ENCODE results near the gene HAUS8. TPM values are rescaled to one million over a fixed set of nuclear protein-coding genes. Genes with fewer than 3 reads are reported as not detected.

Gene HAUS8
- total and polyA plus RNA-seq, 2 of the 8 experiments (the other 6 are each of a cell fraction or from before 2014, with no cell fraction given), result 18.4 to 23.2 TPM

GRCh38 chr19:17077447-17078028 lies 2.3 kb upstream of the HAUS8 start:
- no peak overlapping the region for H4K8ac ChIP-seq (ENCODE audit: extremely low read depth, insufficient read depth, low read length)
- peaks cover 22 to 36% of the 10 kb centered on the region in 2 experiments for H4K20me1 ChIP-seq (replicated peaks in 1 of 2; ENCODE audit: control insufficient read depth in 1 of 2, insufficient read depth in 2 of 2, low read length in 2 of 2)
- no peak overlapping the region for H3K18ac ChIP-seq (ENCODE audit: extremely low read depth, low read length)
- peaks cover 4 to 82% of the 10 kb centered on the region in 2 experiments; a peak in 3 of 4 replicates for H3K79me2 ChIP-seq (ENCODE audit: control insufficient read depth in 1 of 2, insufficient read depth in 2 of 2, low read length in 2 of 2)
- H3K4ac ChIP-seq (replicated peaks; ENCODE audit: insufficient read length, low read depth, low read length), result no peak overlapping the region
- H3K4me3 ChIP-seq (ENCODE audit: extremely low read depth in 1 of 4, insufficient read depth in 2 of 4, low read depth in 3 of 4, low read length in 4 of 4), result peak overlapping the region in 1 of 4 experiments; percentile 87; a peak in 1 of 8 replicates
- no peak overlapping the region for H4K5ac ChIP-seq (ENCODE audit: insufficient read length, low read depth, low read length)
- peak overlapping the region in 1 of 2 experiments; percentile 79; a peak in 1 of 4 replicates for H3K4me2 ChIP-seq (ENCODE audit: insufficient read depth in 1 of 2, low read depth in 2 of 2, low read length in 2 of 2)
- H2AFZ ChIP-seq (ENCODE audit: low read length), result no peak overlapping the region
- ChIA-PET POLR2A (ENCODE audit: partially characterized antibody) (interaction anchor here (0.7 to 1.6 kb wide), 4 partner anchors 8 to 151 kb away, joined by 3 to 6 read pairs (median 4); no protein-coding TSS in a partner anchor), CTCF (ENCODE audit: partially characterized antibody) (interaction anchor here (0.9 to 2.4 kb wide), 4 partner anchors 9 to 91 kb away, joined by 3 to 7 read pairs (median 4); no protein-coding TSS in a partner anchor)
- peaks cover 35% of the 10 kb centered on the region for H3K79me1 ChIP-seq (ENCODE audit: low read depth, low read length)
- H3K14ac ChIP-seq (ENCODE audit: insufficient read length), result no peak overlapping the region
- peak overlapping the region; percentile 65; the same call in 1 of the 2 replicates for H2AK5ac ChIP-seq (ENCODE audit: low read depth, low read length)
- no peak overlapping the region; the same call in 1 of the 2 replicates for H2BK5ac ChIP-seq (ENCODE audit: low read depth, low read length)
- H3K23me2 ChIP-seq (ENCODE audit: low read depth, low read length), result peaks cover 17% of the 10 kb centered on the region
- H3K27ac ChIP-seq (ENCODE audit: low read depth, low read length), result no peak overlapping the region
- no peak overlapping the region for H3K56ac ChIP-seq (replicated peaks; ENCODE audit: insufficient read length, low read depth, low read length)
- FAIRE-seq (no peak), DNase-seq (ENCODE audit: low read depth in 1 of 2, low spot score in 2 of 2) (no peak)
- no peaks in the 10 kb centered on the region for H3K27me3 ChIP-seq (replicated peaks in 1 of 4; ENCODE audit: control insufficient read depth in 3 of 4, extremely low read depth in 1 of 4, insufficient read depth in 3 of 4, low read length in 3 of 4)
- H3K36me3 ChIP-seq (ENCODE audit: control insufficient read depth in 2 of 4, insufficient read depth in 4 of 4, low read length in 3 of 4), result peaks cover 0 to 5% (median 0%) of the 10 kb centered on the region in 4 experiments; a peak in 1 of 8 replicates
- no peaks in the 10 kb centered on the region for H3K9me3 ChIP-seq (ENCODE audit: insufficient read depth in 2 of 2, low read depth in 1 of 2, low read length in 1 of 2)
- no peak overlapping the region for H3K23ac ChIP-seq (ENCODE audit: insufficient read length)
- 82% methylated on average over 17 of the region's 17 CpGs; no CpG with 5 or more reads in 1 of the 2 experiments for WGBS, 2 experiments (ENCODE audit: extremely low coverage in 1 of 2, insufficient coverage in 1 of 2, insufficient read length in 1 of 2, insufficient replicate concordance in 2 of 2, low coverage in 1 of 2, low lambda C conversion rate in 2 of 2, missing lambda C conversion rate in 1 of 2)
- H2BK15ac ChIP-seq (ENCODE audit: low read length), result no peak overlapping the region; the same call in 1 of the 2 replicates
- H4K91ac ChIP-seq (replicated peaks; ENCODE audit: insufficient read length, low read length), result no peak overlapping the region
- no peak overlapping the region for H2BK120ac ChIP-seq (replicated peaks; ENCODE audit: low read depth, low read length)
- H2BK20ac ChIP-seq (ENCODE audit: low read length), result no peak overlapping the region
- H3K4me1 ChIP-seq (replicated peaks in 1 of 4; ENCODE audit: control insufficient read depth in 3 of 4, insufficient read depth in 4 of 4, low read length in 3 of 4), result peaks cover 4 to 13% (median 9%) of the 10 kb centered on the region in 4 experiments
- H2BK12ac ChIP-seq (ENCODE audit: low read depth, low read length), result 0 out of 2 replicates have a peak overlapping the region, but pooled peaks have one; percentile 9
- H3K9ac ChIP-seq (replicated peaks in 1 of 4; ENCODE audit: extremely low read depth in 1 of 4, low read depth in 3 of 4, low read length in 3 of 4), result no peak overlapping the region; a peak in 1 of 7 replicates
- TF ChIP-seq TBP (IDR thresholded peaks at IDR 0.05; ENCODE audit: low read depth, low read length) (no peak), SUZ12 (IDR thresholded peaks at IDR 0.05; ENCODE audit: low read length) (no peak), MAX (IDR thresholded peaks at IDR 0.05) (no peak), GTF2F1 (IDR thresholded peaks at IDR 0.05; ENCODE audit: borderline replicate concordance, low read depth, low read length) (no peak), CBX5 (IDR thresholded peaks at IDR 0.05; ENCODE audit: low read depth, low read length) (no peak), NANOG (IDR thresholded peaks at IDR 0.05; ENCODE audit: insufficient read depth, low read depth, low read length, poor library complexity, severe bottlenecking) (no peak), EGR1 (IDR thresholded peaks at IDR 0.05; ENCODE audit: borderline replicate concordance, low read depth, low read length) (no peak), ASH2L (IDR thresholded peaks at IDR 0.05; ENCODE audit: low read length) (no peak), SRF (IDR thresholded peaks at IDR 0.05; ENCODE audit: low read depth, low read length) (no peak), CHD1 (IDR thresholded peaks at IDR 0.05; ENCODE audit: low read depth, low read length) (no peak), GABPA (IDR thresholded peaks at IDR 0.05; ENCODE audit: borderline replicate concordance, insufficient read depth, low read length) (no peak), TAF7 (optimal IDR thresholded peaks at IDR 0.05; ENCODE audit: borderline replicate concordance, low read depth, low read length) (no peak)

Data from H1 (cell line).